NCI-H2107 treated with DMSO at 0.1 percent for 48 hours (cell line): ENCODE results near the gene RNLS.

ENCODE experiments used
- DNase-seq: peaks from one replicate; lab custom pipeline; 2025; ENCODE audit not compliant: unreplicated experiment; lab: John Stamatoyannopoulos, UW

Gene RNLS

GRCh38 chr10:88482220-88482619, 100.9 kb downstream of the RNLS start:
- DNase-seq, result no peak

GRCh38 chr10:88478256-88478655, 104.9 kb downstream of the RNLS start:
- DNase-seq, result no peak

DNA sequence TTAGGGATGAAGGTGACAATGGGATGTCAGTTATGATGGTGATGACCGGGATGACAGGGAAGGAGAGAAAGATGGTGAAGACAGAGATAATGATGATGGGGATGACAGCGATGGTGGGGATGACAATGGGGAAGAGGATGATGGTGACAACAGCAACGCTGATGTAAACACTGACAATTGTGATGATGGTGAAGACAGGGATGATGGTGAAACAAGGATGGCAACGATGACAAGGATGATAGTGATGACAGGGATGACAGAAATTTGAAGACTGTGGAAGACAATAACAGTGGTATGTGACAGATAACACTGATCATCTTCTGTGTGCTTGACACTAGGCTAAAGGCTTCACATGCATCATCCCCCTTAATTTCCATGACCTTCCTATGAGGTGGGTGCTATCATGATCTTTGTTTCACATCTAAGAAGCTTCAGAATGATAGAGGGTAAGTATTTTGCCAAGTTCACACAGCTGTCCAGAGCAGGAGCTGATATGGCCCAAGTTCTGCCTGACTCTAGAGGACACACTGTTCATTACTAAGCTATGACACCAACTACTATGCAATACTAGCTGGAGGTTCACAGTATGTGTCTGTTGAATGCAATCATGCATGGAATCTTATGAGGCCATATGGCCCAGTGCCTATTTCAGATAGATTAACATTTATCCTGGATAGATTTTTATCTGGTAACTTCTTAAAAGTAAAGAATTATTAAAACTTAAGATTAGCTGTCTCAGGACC, 105.6 kb downstream of the RNLS start:
- DNase-seq, result no peak

DNA sequence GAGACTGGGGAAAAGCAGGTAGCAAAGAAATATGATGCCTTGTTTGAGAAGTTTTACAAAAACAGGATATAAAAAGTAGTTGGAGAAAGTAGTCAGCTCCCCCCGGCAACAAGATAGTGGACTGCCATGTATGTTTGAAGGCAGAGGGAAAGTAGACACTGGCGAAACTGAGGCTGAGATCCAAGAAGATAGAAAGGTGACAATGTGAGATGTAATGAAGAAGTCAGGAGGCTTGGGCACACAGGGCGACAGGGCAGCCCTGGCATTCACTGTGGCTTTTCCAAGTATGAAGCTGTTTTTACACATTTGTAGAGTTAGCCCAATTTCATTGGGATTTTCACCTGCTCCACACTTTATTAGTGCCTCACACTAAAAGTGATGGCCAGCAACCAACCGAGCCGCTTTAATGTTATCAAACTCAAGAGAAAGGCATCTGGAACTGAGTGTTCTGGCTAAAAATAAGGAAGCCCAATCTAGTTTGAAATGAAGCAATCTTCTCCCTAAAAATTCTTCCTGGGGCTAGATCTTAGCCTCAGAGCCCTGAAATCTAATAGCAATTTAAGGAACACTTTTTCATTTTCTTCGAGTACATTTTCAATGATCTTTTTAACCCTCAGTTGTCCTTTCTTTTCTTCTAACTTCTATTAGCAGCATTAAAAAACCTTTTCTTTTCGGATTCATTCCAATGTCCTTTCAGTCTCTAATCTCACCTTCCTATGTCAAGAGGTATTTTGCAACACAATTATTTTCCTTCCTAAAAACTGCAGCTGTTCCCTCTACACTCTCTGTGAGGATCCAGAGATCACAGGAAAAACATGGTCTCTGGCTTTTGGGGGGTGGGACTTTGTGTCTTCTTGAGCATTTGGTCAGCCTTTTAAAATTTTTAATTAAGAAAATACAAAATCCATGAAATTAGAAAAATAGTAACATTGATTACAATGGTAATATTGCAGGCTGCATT, 108.0 kb downstream of the RNLS start:
- DNase-seq, result no peak

DNA sequence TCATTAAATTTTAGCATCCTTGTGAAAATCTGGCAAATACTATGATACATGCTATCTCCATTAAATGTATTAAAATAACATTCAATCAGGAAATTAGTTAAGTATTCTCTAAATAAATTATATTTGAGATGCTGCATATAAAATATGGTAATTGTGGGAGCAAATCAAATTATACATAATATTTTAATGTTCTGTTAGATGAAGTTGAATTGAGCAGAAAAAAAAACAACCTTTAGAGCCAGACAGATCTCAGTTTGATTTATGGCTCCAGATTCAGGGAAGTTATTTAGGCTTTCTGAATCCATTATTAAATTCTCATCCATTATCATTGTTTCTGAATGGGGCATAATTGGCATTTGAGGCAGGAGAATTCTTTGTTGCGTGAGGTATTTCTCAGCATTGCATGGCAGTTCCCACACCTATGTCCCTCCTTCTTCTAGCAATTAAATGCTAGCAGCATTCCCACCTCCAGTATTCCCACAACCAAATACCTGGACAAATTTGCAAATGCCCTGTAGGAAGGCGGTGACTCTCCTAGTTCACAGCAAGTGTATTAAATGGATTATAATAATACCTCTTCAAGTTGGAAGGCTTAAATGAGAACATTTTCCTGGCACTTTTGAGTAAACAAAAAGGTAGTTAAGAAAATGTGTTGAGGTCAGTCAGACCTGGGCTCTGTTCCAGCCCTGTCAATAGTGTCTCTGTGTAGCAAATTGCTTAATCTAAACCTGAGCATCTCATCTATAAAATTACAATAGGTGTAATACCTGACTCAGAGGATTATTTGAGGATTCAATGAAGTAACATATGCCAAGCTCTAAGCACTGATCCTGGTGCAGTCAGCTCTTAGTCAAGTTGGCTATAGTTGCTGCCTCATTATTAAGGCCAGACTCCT, 108.9 kb downstream of the RNLS start:
- DNase-seq, result peak; percentile 8

DNA sequence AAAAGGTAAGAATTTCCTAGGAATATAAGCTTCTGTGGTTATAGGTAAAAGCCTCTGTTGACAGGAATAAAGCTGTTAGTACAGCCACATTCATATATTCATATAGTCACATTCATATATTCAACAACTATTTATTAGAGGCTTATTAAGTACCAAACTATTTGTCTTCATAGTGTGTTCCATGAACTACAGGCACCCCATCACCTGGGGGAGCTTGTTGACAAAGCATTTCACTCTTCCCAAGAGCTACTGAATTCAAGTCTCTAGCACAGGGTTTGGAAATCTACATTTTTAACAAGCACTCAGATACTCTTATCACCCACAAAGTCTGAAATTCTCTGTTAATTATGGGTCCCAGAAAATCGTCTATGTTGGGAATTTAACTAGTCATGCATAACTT, 110.6 kb downstream of the RNLS start:
- DNase-seq, result no peak

DNA sequence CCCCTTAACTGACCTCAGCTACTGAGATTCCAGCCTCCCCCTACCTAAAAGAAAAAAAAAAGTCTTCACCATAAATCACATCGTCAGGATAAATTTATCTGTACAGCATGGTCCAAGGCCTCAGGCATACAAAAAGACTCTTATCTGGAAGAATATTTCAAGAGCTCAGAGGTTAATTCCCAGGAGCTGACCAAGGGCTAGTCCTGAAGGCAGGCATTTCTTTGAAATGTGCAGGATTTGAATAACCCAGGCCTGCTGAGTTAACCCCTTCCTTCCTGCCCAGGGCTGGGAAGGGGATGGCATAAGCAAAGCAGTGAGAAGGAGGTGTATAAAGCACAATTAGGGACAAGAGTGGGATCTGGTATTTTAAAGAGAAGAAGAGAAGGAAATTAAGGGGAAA, 111.2 kb downstream of the RNLS start:
- no peak for DNase-seq

- DNase-seq, result no peak
These were observed 115.2 kb downstream of the RNLS start for GRCh38 chr10:88467835-88468485.

DNA sequence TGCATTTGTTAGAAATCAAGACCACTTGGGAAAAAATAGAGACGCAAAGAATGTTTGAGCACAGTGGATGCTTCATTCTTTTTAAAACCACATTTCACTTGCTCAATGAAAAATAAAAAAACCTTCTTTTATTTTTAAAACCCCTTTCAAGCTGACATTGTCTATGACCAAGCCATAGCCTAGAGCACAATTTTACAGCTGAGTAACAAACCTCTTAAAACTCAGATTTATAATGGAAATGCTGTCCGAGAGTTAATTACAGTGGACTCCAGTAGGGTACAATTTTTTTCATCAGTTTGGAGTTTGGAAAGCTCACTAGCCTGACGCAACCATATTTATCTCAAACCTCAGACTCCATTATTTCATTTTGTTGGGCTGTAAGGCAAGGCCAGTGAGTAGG, 116.3 kb downstream of the RNLS start:
- no peak for DNase-seq

GRCh38 chr10:88465765-88466164, 117.4 kb downstream of the RNLS start:
- no peak for DNase-seq

DNA sequence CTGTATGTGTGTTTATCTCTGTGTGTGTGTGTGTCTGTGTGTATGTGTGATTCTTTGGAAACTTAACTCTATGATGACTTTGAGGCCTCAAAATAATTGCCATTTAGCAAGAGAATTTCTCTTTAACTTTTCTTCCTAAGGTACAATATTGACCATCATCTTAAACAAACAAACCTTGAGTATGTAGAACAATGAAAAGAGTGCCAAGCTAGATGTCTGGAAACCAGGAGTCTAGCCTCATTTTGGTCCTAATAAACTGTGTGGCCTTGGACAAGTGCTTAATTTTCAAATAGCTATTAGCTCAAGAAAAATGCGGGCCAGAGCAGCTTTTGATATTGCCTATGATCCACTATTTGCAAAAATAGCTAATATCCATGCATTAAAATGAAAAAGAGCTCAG, 119.3 kb downstream of the RNLS start:
- DNase-seq, result no peak

DNA sequence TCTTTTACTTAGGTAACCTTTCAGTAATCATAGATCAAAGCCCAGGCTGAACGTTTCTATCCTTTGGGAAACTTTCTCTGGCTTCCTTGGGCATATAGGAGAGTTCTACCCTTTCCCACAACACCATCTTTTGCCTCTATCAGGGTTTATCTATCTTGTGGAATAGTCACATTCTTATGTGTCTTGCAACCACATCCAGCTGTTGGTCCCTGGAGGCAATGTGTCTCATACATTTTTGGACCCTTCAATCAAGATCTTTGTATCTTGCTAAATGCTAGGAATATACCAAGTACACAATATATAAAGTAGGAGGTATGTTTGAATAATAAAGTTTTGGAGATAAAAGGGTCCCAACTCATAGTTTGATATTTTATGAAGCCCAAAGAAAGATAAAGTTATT, 121.7 kb downstream of the RNLS start:
- DNase-seq, result no peak

GRCh38 chr10:88459530-88459929, 123.6 kb downstream of the RNLS start:
- no peak for DNase-seq

DNA sequence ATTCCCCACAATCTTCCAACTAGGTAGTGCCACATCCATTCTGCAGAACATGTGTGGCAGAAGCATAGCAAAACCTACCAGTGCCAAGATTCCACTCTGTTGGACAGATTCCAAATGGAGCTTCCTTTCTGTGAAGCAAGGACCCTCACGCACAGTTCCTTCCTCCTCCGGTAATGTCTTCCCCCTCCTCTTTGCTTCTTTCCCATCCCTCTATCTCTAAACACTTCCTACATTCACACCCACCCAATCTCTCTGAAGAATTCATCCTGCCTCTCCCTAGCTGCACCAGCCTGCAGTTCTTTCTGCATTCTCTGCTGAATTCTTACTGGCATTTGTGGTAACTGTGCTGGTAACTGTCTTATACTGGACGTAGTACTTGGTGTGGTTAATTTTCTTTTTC, 124.9 kb downstream of the RNLS start:
- DNase-seq, result no peak

DNA sequence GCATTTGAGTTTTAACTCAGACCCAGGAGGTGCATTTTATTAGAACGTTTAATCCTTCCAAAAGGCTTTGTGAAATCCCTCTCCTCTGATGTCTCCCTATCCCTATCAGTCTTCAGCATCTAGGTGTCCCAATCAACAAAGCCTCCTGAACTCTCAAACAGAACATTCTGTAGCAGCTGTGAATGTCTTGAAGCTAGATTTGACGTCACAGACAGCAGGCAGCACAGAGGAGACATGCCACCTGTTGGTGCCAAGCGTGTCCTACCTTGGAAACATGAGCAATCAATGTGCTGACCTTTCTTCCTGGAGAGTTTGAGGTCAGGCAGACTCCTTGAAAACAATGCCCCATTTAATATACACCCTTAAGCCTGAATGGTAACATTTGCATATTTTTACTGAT, 125.5 kb downstream of the RNLS start:
- DNase-seq, result no peak

DNA sequence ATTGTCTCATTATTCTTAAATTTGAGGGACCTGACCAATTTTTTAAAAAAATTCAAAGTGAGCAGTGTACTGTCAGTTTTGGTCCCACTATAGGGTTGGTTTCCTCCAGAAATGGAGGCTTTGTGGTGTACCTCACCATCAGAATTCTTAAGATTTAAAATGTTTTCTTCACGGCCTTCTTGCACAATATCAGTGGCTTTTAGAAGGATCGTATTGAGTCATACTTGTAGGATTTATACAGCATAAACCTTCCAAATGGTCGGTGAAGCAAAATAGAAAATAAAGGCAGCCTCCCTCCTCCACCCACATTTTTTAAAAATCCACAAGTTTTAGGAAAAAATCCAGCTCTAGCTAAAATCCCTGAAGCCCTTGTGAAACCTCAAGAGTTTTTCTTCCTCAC, 126.4 kb downstream of the RNLS start:
- DNase-seq, result no peak

DNA sequence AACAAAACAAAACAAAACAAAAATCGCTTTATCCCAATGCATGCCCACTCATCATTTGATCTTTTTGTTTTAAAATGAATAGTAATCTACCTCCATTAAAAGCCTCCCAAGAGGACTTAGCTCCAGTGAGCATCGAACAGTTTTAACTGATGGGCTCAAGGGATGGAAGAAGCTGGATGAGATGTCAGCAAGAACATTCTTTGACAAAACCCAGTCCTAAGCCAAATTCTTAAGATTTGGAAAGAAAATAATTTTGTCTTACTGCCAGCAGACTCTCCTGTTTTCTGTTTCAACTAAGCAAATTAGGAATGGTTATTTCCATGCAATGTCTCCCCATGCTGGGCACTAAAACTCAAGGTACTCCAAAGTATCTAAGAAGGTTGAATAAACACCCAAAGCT, 127.3 kb downstream of the RNLS start:
- DNase-seq, result no peak

GRCh38 chr10:88450201-88450600, 132.9 kb downstream of the RNLS start:
- no peak for DNase-seq

DNA sequence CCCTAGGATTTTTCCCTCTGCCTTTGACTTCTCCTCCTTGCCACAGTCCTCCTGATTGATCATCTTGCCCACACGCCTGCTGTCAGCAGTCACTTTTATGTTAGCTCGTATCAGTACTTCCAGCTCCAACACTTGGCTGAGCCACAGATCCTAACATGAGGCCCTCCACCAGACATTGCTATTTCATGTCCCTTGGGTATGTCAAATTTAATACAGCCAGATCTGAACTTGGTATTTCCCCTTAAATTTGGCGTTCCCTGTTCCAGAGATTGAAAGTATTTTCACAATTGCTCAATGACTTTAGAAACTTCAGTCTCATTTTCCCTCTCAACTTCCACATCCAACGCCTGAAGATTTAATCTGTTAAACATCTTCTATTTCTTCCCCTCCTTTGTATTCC, 140.4 kb downstream of the RNLS start:
- DNase-seq, result no peak

- no peak for DNase-seq
These were observed 142.6 kb downstream of the RNLS start for GRCh38 chr10:88440541-88440940.

GRCh38 chr10:88439932-88440331, 143.2 kb downstream of the RNLS start:
- no peak for DNase-seq
